Glomerular visceral epithelial cell (primary cell): Measurements from ENCODE around the gene GADL1.

ENCODE experiments used
- DNase-seq: peaks from one replicate; pipeline ENCODE4 v3.0.0-alpha.2; 2016; ENCODE audit errors: extremely low spot score

Gene GADL1

GRCh38 chr3:30760040-30760695, 134.3 kb downstream of the GADL1 start:
- no peak for DNase-seq

- no peak for DNase-seq
These were observed 138.2 kb downstream of the GADL1 start for GRCh38 chr3:30756218-30756617.

- no peak for DNase-seq
These were observed 140.0 kb downstream of the GADL1 start for GRCh38 chr3:30754426-30754825.

- no peak for DNase-seq
These were observed 140.7 kb downstream of the GADL1 start for GRCh38 chr3:30753766-30754165.

- peak; percentile 49 for DNase-seq
These were observed 141.5 kb downstream of the GADL1 start for GRCh38 chr3:30752970-30753369.

- DNase-seq: no peak
These were observed 142.0 kb downstream of the GADL1 start for GRCh38 chr3:30752491-30752890.

GRCh38 chr3:30751610-30752299, 142.7 kb downstream of the GADL1 start:
- peak; percentile 46 for DNase-seq

GRCh38 chr3:30750967-30751366, 143.5 kb downstream of the GADL1 start:
- DNase-seq: no peak

GRCh38 chr3:30749230-30749629, 145.2 kb downstream of the GADL1 start:
- DNase-seq: no peak

- DNase-seq: peak; percentile 21
These were observed 146.6 kb downstream of the GADL1 start for GRCh38 chr3:30747771-30748281.

- no peak for DNase-seq
These were observed 150.7 kb downstream of the GADL1 start for GRCh38 chr3:30743641-30744317.

GRCh38 chr3:30742796-30743619, 151.5 kb downstream of the GADL1 start:
- no peak for DNase-seq

GRCh38 chr3:30741889-30742288, 152.6 kb downstream of the GADL1 start:
- no peak for DNase-seq

- DNase-seq: no peak
These were observed 155.9 kb downstream of the GADL1 start for GRCh38 chr3:30738605-30739004.

GRCh38 chr3:30737743-30738499, 156.5 kb downstream of the GADL1 start:
- DNase-seq: no peak

GRCh38 chr3:30733696-30734095, 160.8 kb downstream of the GADL1 start:
- DNase-seq: no peak

- no peak for DNase-seq
These were observed 161.3 kb downstream of the GADL1 start for GRCh38 chr3:30733209-30733608.

GRCh38 chr3:30730967-30731366, 163.5 kb downstream of the GADL1 start:
- DNase-seq: no peak

- DNase-seq: no peak
These were observed 164.5 kb downstream of the GADL1 start for GRCh38 chr3:30729936-30730335.

GRCh38 chr3:30729512-30729911, 164.9 kb downstream of the GADL1 start:
- DNase-seq: no peak

GRCh38 chr3:30728143-30728542, 166.3 kb downstream of the GADL1 start:
- DNase-seq: no peak
